ENCODE data around the gene SLC44A4. TPM values are rescaled to one million over a fixed set of nuclear protein-coding genes. Genes with fewer than 3 reads are reported as not detected.

Gene SLC44A4
- total RNA-seq, 1 experiment from 2014 or later: 3.1 TPM

DNA sequence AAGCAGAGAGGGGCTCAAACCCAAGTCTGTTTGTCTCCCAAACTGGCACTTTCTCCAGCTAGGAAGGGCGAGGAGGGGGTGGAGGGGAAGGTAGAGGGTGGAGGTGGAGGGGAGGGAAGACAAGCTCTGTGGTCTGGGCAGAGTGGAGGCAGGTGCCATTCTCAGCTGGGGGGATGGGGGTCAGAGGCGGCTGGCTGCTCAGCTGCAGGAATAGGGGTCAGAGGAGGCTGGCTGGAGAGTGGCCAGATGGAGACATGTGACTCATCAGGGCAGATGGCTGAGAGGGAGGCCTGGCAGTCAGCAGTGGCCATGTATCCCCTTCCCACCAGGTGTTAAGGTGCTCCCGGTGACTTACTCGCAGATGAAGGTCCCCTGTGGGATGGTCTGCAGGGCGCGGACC lies 3.5 kb upstream of the SLC44A4 start:
- H3K36me3 Mint-ChIP-seq: peaks cover 61% of the 10 kb centered on the region

DNA sequence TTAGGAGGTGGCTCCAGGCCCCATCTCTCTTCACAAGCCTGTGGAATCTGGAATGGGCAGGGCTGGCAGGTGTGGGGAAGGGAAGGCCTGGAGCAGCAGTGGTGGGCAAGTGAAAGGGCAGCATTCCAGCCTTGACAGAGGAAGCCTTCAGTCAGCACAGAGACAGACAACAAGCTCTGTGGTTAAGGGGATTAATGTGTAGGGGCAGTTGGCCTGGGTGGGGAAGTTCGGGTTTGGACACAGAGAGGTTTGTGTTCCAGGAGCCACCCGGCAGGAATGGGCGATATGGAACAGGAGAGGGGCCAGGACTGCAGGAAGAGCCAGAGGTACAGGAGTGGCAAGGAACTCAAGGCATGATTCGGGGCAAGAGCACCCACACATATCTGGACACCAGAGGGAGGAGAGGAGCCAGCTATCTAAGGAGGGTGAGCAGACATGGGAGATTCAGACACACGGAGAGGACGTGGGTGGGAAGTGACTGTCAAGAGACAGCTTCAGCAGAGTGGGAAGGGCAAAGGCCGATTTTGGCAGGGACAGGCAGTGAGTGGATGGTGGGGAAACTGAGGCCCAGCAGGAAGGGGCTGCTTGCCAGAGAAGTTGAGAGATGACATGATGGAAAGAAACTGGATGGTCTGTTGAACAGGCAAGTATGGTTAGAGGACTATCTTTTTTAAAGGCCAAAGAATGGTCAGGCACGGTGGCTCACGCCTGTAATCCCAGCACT lies 2.5 kb upstream of the SLC44A4 start:
- H3K27me3 Mint-ChIP-seq (ENCODE audit: low read depth): no peaks in the 10 kb centered on the region
- DNase-seq (ENCODE audit: low spot score): no peak
- peaks cover 6% of the 10 kb centered on the region for H3K4me1 Mint-ChIP-seq
- no peak overlapping the region for H3K4me3 Mint-ChIP-seq
- ChIA-PET POLR2A (no interaction called here), CTCF (interaction anchor here (1.1 kb wide), 1 partner anchor 11 kb away, joined by 4 read pairs; no protein-coding TSS in a partner anchor)
- H3K36me3 Mint-ChIP-seq: peaks cover 51% of the 10 kb centered on the region
- no peaks in the 10 kb centered on the region for H3K9me3 Mint-ChIP-seq
- no peak for ATAC-seq
- H3K27ac Mint-ChIP-seq: no peak overlapping the region
- TF ChIP-seq CREB1 (CRISPR knock-in tag; IDR thresholded peaks at IDR 0.05) (no peak), GABPB1 (CRISPR knock-in tag; IDR thresholded peaks at IDR 0.05) (no peak), SMAD4 (CRISPR knock-in tag; IDR thresholded peaks at IDR 0.05) (no peak), TP53 (CRISPR knock-in tag; IDR thresholded peaks at IDR 0.05) (no peak)

More for the DNA sequence above, 3.5 kb upstream of the SLC44A4 start:
- no peaks in the 10 kb centered on the region for H3K9me3 Mint-ChIP-seq
- H3K27ac Mint-ChIP-seq: no peak overlapping the region
- H3K27me3 Mint-ChIP-seq (ENCODE audit: low read depth): no peaks in the 10 kb centered on the region
- ATAC-seq (no peak), DNase-seq (ENCODE audit: low spot score) (no peak)
- ChIA-PET POLR2A (interaction anchor here (0.6 kb wide), 1 partner anchor 191 kb away, joined by 3 read pairs; no protein-coding TSS in a partner anchor), CTCF (interaction anchor here (1.1 to 1.3 kb wide), 2 partner anchors 12 to 110 kb away, joined by 3 to 4 read pairs; no protein-coding TSS in a partner anchor)
- no peak overlapping the region for H3K4me3 Mint-ChIP-seq
- peaks cover 6% of the 10 kb centered on the region for H3K4me1 Mint-ChIP-seq
- TF ChIP-seq HMGA2 (CRISPR knock-in tag; IDR thresholded peaks at IDR 0.05) (no peak), MXD4 (CRISPR knock-in tag; IDR thresholded peaks at IDR 0.05; ENCODE audit: borderline replicate concordance) (no peak), SMAD3 (CRISPR knock-in tag; IDR thresholded peaks at IDR 0.05; ENCODE audit: borderline replicate concordance) (no peak)

DNA sequence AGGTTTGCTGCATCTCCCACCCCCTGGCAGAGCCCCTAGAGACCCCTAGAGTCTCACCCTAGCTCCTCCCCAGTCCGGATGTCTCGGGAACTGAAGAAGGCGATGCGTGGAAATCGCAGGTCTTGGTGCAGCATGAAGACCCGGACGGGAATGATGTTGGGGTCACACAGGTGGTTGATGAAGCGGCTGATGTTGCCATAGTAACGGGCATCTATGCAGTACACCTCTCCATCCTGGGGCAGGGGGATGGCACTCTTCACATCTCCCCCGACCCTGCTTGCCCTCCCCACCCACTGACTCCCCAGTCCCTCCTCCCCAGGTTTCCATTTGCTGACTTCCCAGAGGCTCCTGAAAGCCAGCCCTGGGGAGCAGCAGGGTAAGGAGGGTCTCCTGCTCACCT lies 1.8 kb upstream of the SLC44A4 start:
- ChIA-PET POLR2A (no interaction called here), CTCF (interaction anchor here (2.1 kb wide), 1 partner anchor 8 kb away, joined by 7 read pairs; no protein-coding TSS in a partner anchor)
- H3K9me3 Mint-ChIP-seq: no peaks in the 10 kb centered on the region
- H3K27me3 Mint-ChIP-seq (ENCODE audit: low read depth): no peaks in the 10 kb centered on the region
- DNase-seq (ENCODE audit: low spot score) (no peak), ATAC-seq (no peak)
- no peak overlapping the region for H3K27ac Mint-ChIP-seq
- H3K4me1 Mint-ChIP-seq: peaks cover 6% of the 10 kb centered on the region
- H3K4me3 Mint-ChIP-seq: no peak overlapping the region
- peaks cover 44% of the 10 kb centered on the region for H3K36me3 Mint-ChIP-seq
- TF ChIP-seq, protein P1, sequence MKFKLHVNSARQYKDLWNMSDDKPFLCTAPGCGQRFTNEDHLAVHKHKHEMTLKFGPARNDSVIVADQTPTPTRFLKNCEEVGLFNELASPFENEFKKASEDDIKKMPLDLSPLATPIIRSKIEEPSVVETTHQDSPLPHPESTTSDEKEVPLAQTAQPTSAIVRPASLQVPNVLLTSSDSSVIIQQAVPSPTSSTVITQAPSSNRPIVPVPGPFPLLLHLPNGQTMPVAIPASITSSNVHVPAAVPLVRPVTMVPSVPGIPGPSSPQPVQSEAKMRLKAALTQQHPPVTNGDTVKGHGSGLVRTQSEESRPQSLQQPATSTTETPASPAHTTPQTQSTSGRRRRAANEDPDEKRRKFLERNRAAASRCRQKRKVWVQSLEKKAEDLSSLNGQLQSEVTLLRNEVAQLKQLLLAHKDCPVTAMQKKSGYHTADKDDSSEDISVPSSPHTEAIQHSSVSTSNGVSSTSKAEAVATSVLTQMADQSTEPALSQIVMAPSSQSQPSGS (CRISPR knock-in tag; IDR thresholded peaks at IDR 0.05; ENCODE audit: borderline replicate concordance, low read depth): no peak
- TF ChIP-seq, protein P2, sequence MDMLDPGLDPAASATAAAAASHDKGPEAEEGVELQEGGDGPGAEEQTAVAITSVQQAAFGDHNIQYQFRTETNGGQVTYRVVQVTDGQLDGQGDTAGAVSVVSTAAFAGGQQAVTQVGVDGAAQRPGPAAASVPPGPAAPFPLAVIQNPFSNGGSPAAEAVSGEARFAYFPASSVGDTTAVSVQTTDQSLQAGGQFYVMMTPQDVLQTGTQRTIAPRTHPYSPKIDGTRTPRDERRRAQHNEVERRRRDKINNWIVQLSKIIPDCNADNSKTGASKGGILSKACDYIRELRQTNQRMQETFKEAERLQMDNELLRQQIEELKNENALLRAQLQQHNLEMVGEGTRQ (CRISPR knock-in tag; IDR thresholded peaks at IDR 0.05): no peak
- TF ChIP-seq NR1H2 (CRISPR knock-in tag; IDR thresholded peaks at IDR 0.05) (no peak), CREB1 (CRISPR knock-in tag; IDR thresholded peaks at IDR 0.05) (no peak), FOXK1 (CRISPR knock-in tag; IDR thresholded peaks at IDR 0.05) (no peak), JUN (CRISPR knock-in tag; IDR thresholded peaks at IDR 0.05) (no peak), TEAD1 (CRISPR knock-in tag; IDR thresholded peaks at IDR 0.05) (no peak), ZNF138 (CRISPR knock-in tag; conservative IDR thresholded peaks at IDR 0.05) (no peak)
- TF ChIP-seq, protein P3, sequence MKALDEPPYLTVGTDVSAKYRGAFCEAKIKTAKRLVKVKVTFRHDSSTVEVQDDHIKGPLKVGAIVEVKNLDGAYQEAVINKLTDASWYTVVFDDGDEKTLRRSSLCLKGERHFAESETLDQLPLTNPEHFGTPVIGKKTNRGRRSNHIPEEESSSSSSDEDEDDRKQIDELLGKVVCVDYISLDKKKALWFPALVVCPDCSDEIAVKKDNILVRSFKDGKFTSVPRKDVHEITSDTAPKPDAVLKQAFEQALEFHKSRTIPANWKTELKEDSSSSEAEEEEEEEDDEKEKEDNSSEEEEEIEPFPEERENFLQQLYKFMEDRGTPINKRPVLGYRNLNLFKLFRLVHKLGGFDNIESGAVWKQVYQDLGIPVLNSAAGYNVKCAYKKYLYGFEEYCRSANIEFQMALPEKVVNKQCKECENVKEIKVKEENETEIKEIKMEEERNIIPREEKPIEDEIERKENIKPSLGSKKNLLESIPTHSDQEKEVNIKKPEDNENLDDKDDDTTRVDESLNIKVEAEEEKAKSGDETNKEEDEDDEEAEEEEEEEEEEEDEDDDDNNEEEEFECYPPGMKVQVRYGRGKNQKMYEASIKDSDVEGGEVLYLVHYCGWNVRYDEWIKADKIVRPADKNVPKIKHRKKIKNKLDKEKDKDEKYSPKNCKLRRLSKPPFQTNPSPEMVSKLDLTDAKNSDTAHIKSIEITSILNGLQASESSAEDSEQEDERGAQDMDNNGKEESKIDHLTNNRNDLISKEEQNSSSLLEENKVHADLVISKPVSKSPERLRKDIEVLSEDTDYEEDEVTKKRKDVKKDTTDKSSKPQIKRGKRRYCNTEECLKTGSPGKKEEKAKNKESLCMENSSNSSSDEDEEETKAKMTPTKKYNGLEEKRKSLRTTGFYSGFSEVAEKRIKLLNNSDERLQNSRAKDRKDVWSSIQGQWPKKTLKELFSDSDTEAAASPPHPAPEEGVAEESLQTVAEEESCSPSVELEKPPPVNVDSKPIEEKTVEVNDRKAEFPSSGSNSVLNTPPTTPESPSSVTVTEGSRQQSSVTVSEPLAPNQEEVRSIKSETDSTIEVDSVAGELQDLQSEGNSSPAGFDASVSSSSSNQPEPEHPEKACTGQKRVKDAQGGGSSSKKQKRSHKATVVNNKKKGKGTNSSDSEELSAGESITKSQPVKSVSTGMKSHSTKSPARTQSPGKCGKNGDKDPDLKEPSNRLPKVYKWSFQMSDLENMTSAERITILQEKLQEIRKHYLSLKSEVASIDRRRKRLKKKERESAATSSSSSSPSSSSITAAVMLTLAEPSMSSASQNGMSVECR (CRISPR knock-in tag; IDR thresholded peaks at IDR 0.05; ENCODE audit: borderline replicate concordance): no peak
- TF ChIP-seq, protein P4, sequence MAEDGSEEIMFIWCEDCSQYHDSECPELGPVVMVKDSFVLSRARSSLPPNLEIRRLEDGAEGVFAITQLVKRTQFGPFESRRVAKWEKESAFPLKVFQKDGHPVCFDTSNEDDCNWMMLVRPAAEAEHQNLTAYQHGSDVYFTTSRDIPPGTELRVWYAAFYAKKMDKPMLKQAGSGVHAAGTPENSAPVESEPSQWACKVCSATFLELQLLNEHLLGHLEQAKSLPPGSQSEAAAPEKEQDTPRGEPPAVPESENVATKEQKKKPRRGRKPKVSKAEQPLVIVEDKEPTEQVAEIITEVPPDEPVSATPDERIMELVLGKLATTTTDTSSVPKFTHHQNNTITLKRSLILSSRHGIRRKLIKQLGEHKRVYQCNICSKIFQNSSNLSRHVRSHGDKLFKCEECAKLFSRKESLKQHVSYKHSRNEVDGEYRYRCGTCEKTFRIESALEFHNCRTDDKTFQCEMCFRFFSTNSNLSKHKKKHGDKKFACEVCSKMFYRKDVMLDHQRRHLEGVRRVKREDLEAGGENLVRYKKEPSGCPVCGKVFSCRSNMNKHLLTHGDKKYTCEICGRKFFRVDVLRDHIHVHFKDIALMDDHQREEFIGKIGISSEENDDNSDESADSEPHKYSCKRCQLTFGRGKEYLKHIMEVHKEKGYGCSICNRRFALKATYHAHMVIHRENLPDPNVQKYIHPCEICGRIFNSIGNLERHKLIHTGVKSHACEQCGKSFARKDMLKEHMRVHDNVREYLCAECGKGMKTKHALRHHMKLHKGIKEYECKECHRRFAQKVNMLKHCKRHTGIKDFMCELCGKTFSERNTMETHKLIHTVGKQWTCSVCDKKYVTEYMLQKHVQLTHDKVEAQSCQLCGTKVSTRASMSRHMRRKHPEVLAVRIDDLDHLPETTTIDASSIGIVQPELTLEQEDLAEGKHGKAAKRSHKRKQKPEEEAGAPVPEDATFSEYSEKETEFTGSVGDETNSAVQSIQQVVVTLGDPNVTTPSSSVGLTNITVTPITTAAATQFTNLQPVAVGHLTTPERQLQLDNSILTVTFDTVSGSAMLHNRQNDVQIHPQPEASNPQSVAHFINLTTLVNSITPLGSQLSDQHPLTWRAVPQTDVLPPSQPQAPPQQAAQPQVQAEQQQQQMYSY (CRISPR knock-in tag; IDR thresholded peaks at IDR 0.05): no peak
- TF ChIP-seq, protein P5, sequence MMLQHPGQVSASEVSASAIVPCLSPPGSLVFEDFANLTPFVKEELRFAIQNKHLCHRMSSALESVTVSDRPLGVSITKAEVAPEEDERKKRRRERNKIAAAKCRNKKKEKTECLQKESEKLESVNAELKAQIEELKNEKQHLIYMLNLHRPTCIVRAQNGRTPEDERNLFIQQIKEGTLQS (CRISPR knock-in tag; conservative IDR thresholded peaks at IDR 0.05): no peak

Measured in WTC11 (cell line).